ENCODE data around the gene VTI1A.

GRCh38 chr10:112564337-112564736 lies 117.3 kb downstream of the VTI1A start:
- TF ChIP-seq CTCF (conservative IDR thresholded peaks at IDR 0.05) (no peak), EZH2 (IDR thresholded peaks at IDR 0.05; ENCODE audit: low read depth) (no peak)
